NCI-H1436 treated with DMSO at 0.1 percent for 48 hours (cell line): ENCODE data around the gene PLEKHA3.

ENCODE experiments used
- DNase-seq: peaks from one replicate; lab custom pipeline; 2025; lab: John Stamatoyannopoulos, UW

PLEKHA3 gene

DNA sequence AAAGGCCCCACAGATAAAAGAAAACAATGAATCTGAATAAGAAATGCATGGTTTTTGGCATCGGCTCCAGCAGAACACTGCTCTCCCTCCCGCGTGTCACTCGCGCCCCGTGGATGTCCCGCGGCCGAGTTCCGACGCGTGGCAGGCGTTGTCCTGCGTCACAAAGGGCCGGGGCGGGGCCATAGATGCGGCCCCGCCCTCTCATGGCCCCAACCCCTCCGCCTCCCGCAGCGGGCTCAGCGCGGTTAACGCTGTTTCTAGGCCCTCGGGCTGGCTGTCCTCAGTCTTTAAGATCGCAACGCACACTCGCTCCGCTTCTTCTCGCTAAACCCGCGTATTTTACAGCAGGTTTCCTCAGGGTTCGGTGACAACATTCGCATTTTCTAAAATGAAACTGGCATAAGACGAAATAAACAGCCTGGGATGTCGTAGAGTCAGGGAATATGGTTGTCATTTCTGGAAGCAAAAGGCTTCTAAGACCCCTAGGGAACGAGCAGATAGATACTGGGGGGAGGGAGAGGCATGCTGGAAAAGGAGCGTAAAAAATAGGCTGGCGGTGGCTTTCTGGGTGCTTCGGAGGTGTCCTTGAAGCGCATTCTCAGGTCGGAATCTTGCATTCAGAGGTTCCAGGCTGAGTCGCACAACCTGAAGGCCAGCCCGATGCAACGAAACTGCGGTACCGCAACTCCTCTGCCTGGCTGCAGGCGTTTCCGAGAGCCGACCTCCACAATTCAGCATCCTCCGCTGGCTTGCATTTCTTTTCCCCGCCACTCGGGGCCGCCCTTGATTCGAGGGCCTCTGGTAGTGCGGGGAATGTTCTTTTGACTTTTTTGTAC lies 1.6 kb upstream of the PLEKHA3 start, which contains the start of gene FKBP7:
TSS of gene FKBP7 (minus strand) at position 162 of the 836 bp plus-strand sequence. CDS start at position 61, 101 bp downstream.
- DNase-seq, result peak; percentile 62

GRCh38 chr2:178479275-178479616 lies 1.0 kb upstream of the PLEKHA3 start:
- DNase-seq, result no peak

DNA sequence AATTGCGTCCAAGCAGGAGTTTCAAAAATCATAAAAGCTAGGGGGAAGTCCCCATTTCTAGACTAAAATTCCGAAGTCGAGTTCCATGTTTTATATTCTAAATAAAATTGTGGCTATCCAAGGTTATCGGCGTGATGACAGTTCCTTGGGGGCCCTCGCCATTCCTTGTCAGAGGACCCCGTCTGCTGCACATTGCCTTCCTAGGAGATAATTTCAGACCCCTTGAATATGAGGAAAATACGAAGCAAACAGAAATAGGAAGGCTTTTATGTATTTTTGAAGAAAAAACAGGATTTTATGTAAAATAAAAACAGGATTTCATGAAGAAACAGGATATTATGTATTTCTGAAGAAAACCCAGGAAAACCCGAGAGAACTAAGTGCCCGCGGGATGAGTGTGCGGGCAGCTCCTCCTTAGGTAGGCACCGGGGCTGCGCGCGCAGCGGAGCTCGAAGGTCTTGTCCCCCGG lies 465 bp upstream of the PLEKHA3 start:
- DNase-seq, result no peak

DNA sequence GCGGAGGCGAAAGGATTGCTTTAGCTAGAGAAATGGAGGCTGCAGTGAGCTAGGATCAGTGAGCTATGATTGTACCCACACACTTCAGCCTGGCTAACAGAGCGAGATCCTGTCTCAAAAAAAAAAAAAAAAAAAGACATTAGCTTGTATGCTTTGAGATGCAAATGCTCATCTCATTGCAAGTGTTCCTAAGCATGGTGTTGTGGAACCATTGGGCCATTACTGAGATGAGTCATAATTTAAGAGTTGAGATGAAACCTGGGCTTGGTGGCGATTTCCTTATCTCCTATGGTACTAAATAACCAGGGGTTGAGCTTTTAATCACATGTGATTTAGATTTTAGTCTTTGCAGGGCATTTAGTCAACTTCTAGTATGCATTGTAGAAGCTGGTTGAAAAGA lies 2.2 kb downstream of the PLEKHA3 start:
- no peak for DNase-seq

GRCh38 chr2:178484245-178485041 lies 4.2 kb downstream of the PLEKHA3 start:
- DNase-seq, result peak; percentile 24

DNA sequence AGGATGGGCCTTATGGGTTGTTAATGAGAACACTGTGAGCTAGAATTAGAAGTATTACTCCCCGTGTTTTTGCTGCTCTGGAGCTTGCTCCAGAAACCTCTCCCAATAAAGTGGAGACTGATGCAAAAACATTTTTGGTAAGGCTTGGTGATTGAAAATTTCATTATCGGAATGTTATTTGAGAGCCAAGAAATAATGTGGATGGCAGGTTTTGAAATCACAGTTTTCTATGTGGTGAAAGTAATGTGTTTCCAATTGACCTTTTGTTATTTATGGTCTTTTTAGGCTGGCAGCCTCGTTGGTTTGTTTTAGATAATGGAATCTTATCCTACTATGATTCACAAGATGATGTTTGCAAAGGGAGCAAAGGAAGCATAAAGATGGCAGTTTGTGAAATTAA lies 5.1 kb downstream of the PLEKHA3 start:
- no peak for DNase-seq

DNA sequence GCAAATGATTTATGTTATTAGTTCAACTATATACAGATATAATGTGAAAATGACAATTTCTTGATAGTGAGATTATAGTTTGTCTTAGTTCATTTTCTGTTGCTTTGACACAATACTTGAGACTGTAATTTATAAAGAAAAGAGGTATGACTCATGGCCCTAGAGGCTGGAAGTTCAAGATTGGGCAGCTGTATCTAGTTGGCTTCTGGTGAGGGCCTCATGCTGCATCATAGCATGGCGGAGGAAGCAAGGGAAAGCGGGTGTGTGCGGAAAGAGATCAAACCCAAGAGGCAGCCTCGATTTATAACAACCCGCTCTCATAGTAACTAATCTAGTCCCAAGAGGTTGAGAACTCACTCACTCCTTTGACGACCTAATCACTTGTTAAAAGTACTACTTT lies 11.4 kb downstream of the PLEKHA3 start:
- DNase-seq, result no peak

DNA sequence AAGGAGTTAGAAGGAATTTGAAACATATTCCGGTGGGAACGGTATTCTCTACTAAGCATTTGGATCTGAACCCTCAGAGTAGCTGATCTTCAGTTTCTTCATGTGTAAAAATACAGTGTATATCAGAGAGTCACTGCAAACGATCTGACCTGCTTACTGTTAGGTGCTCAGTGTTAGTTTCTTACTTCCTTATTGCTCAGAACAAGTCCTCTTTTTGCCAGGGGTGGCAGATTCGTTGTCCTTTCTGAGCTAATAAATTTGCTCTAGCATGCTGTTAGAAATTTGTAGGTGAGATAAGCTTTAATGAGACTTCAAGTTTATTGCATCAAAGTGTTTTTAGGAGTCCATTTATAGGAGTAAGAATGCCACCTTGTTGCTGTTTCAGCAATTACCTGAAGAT lies 15.8 kb downstream of the PLEKHA3 start:
- no peak for DNase-seq

DNA sequence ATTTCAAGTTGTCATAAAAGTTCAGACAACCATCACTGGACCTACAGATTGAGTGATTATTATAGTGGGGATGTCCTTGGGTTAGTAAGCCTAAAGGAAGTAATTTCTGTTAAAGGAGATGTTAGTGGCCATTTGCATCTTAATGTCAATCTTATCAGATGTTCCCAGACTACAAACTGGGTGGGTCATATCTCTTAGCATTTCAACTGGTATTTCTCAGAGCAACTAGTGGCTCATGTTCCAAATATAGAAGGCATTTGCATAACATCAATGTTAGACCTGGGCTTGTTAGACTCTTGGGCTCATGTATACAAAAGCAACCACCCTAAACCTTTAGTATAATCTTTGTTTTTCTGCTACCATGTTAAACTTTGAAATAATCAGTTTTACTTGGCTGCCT lies 17.9 kb downstream of the PLEKHA3 start:
- no peak for DNase-seq

GRCh38 chr2:178499640-178500039 lies 19.4 kb downstream of the PLEKHA3 start:
- DNase-seq, result no peak

GRCh38 chr2:178502751-178503150 lies 22.5 kb downstream of the PLEKHA3 start:
- DNase-seq, result no peak

DNA sequence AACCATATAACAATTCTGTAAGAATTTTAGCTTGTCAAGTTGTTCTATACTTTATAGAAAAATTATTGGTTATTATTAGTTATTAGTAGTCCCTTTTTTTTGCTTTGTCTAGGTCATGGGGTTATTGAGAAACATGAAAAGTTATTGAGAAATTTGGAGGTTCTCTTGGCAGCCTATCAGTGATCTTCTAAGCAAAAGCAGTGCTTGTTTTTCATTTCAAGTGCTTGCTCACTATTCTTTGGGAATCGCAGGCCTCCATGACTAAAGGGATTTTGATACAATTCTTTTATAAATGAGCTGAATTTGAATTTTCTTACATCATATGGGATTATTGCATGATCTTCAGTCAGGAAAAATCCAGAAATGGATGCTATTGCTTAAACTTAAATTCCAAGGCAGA lies 25.8 kb downstream of the PLEKHA3 start:
- no peak for DNase-seq

GRCh38 chr2:178506524-178506923 lies 26.3 kb downstream of the PLEKHA3 start:
- DNase-seq, result no peak

- no peak for DNase-seq
Measured at GRCh38 chr2:178506949-178507348, 26.7 kb downstream of the PLEKHA3 start.

GRCh38 chr2:178508646-178509045 lies 28.4 kb downstream of the PLEKHA3 start:
- no peak for DNase-seq

- DNase-seq, result no peak
Measured at GRCh38 chr2:178510384-178510783, 30.1 kb downstream of the PLEKHA3 start.

DNA sequence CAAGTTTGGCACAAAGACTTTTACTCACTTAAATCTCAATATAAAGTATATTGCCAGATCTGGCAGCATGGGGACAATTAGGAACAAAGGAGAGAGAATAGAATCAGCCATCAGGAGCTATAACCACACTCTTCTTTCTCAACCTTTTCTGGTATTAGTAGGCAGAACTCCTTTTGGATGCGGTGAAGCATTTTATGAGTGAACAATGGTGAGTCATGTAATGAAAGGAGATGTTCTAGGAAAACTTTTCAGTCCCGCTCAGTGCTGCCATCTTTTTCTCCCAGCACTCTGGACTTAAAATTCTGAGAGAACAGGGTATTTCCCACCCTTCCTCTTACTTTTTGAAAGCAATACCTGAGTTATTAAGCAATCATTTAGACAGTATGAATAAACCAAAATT lies 32.2 kb downstream of the PLEKHA3 start:
- DNase-seq, result no peak

GRCh38 chr2:178513876-178514275 lies 33.6 kb downstream of the PLEKHA3 start:
- no peak for DNase-seq

DNA sequence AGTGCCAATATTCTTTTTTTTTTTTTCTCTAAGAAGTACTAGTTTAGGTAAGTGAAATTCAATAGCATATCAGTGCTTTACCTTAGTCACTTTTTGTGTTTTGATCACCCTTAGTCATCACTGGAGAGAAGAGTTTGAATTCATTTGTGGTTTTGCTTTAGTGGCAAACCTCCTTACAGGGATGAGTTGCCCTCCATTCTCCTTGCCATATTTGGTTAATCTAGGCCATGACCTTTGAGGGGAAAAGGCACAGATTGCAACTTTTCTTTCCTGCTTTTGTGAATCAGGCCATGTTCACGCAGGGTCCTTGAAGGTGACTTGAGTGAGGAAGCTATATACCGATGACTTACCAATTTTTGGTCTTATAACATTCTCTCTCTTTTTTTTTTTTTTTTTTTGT lies 34.4 kb downstream of the PLEKHA3 start:
- no peak for DNase-seq

- no peak for DNase-seq
Measured at GRCh38 chr2:178517496-178517895, 37.2 kb downstream of the PLEKHA3 start.

DNA sequence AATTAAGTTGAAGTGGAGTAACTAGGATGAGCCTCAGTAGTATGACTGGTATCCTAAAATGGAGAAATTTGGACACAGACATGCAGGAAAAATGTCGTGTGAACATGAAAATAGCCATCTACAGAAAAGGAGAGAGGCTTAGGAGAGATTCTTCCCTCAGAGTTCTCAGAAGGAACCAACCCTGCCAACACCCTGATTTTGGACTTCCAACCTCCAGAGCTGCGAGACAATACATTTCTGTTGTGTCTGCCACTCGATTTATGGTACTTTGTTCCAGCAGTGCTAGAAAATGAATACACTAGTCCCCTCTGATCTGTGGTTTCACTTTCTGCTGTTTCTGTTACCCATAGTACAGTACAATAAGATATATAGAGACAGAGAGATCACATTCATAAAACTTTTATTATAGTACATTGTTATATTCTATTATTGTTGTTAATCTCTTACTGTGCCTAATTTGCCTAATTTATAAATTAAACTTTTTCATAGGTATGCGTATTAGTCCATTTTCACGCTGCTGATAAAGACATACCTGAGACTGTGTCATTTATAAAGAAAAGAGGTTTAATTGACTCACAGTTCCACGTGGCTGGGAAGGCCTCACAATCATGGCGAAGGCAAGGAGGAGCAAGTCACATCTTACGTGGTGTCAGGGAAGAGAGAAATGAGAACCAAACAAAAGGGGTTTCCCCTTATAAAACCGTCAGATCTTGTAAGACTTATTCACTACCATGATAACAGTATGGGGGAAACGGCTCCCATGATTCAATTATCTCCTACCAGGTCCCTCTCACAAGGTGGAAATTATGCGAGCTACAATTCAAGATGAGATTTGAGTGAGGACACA lies 41.3 kb downstream of the PLEKHA3 start:
- no peak for DNase-seq

DNA sequence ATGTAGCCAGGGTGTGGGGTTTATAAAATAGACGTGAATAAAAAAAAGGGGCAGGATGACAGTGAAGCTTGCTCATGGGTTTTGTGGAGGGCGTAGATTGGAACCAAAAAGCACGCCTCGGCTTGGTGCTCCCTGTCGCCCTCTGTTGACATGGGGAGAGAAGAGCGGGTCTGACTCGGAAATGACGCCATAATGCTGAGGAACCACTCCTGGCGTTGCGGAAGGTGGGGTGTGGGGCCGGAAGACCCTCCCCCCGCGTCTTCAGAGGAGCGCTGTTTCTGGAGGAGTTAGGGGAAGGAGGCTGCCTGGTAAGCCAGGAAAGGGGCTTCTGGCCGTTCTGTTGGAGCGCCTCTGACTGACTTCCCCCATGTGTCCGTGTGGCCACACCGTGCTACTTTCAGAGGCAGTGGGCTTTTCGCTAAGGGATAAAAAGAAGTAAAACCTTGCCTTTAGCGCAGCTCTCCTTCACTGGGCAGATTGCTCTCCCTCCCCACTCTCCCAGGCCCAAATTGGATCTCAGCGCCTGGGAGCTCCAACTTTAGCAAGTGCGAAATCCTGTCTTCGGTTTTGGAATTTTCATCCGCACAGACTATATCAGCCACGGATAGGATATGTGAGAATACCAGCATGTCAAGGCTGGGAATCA lies 42.8 kb downstream of the PLEKHA3 start:
- DNase-seq, result peak; percentile 39
